Measurements from ENCODE around the gene FXYD1. TPM values are rescaled to one million over a fixed set of nuclear protein-coding genes. Genes with fewer than 3 reads are reported as not detected.

FXYD1 gene
- total and polyA plus RNA-seq, 2 donors (not counting 3 experiments of a cell fraction or from before 2014, with no cell fraction given) = not detected

- ChIA-PET CTCF (interaction anchor here (0.6 to 1.8 kb wide), 4 partner anchors 8 to 60 kb away, joined by 3 to 5 read pairs (median 4); no protein-coding TSS in a partner anchor), POLR2A (no interaction called here)
- BruUV-seq (replicated peaks) = no TSS peak
Measured at GRCh38 chr19:35127871-35128270, 10.8 kb upstream of the FXYD1 start.

More at GRCh38 chr19:35127871-35128270, 10.8 kb upstream of the FXYD1 start:
- TF ChIP-seq MAX (IDR thresholded peaks at IDR 0.05; ENCODE audit: insufficient read depth, insufficient read length) (no peak), MYC (IDR thresholded peaks at IDR 0.05; ENCODE audit: low read depth, low read length) (no peak), POLR2AphosphoS5 (IDR thresholded peaks at IDR 0.05; ENCODE audit: insufficient read depth, low read depth, low read length) (no peak), POLR2A (IDR thresholded peaks at IDR 0.05; ENCODE audit: low read depth, low read length) (no peak), FOS (IDR thresholded peaks at IDR 0.05; ENCODE audit: borderline replicate concordance, insufficient read depth, low read length) (no peak), JUN (IDR thresholded peaks at IDR 0.05; ENCODE audit: borderline replicate concordance, insufficient read depth, insufficient read length, low read depth) (no peak), GATA2 (IDR thresholded peaks at IDR 0.05; ENCODE audit: insufficient read depth, insufficient read length, low read depth, low read length) (no peak), EZH2 (IDR thresholded peaks at IDR 0.05; ENCODE audit: borderline replicate concordance, low read depth, low read length, severe bottlenecking) (no peak)
- TF ChIP-seq, protein P1, sequence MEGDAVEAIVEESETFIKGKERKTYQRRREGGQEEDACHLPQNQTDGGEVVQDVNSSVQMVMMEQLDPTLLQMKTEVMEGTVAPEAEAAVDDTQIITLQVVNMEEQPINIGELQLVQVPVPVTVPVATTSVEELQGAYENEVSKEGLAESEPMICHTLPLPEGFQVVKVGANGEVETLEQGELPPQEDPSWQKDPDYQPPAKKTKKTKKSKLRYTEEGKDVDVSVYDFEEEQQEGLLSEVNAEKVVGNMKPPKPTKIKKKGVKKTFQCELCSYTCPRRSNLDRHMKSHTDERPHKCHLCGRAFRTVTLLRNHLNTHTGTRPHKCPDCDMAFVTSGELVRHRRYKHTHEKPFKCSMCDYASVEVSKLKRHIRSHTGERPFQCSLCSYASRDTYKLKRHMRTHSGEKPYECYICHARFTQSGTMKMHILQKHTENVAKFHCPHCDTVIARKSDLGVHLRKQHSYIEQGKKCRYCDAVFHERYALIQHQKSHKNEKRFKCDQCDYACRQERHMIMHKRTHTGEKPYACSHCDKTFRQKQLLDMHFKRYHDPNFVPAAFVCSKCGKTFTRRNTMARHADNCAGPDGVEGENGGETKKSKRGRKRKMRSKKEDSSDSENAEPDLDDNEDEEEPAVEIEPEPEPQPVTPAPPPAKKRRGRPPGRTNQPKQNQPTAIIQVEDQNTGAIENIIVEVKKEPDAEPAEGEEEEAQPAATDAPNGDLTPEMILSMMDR (IDR thresholded peaks at IDR 0.05; ENCODE audit: extremely low read depth in 1 of 2, insufficient read depth in 1 of 2, low read depth in 1 of 2, low read length in 2 of 2) = no peak
- Histone ChIP-seq H3K4me3 (replicated peaks in 1 of 3; ENCODE audit: insufficient read depth in 1 of 3, low read depth in 1 of 3, low read length in 3 of 3) (no peak overlapping the region), H2AFZ (ENCODE audit: low read depth, low read length) (no peak overlapping the region), H3K4me1 (ENCODE audit: control insufficient read depth, extremely low read depth, insufficient read depth, low read length) (peaks cover 3% of the 10 kb centered on the region), H3K79me2 (ENCODE audit: control insufficient read depth, insufficient read depth, low read length) (no peaks in the 10 kb centered on the region), H3K27me3 (ENCODE audit: control insufficient read depth in 2 of 2, insufficient read depth in 2 of 2, low read length in 2 of 2) (no peaks in the 10 kb centered on the region), H3K9me1 (replicated peaks; ENCODE audit: control insufficient read depth, extremely low read depth, insufficient read depth, low read length) (no peaks in the 10 kb centered on the region), H3K4me2 (ENCODE audit: insufficient read depth, low read length) (no peak overlapping the region), H3K9me3 (replicated peaks; ENCODE audit: control insufficient read depth, insufficient read depth, low read length) (no peaks in the 10 kb centered on the region), H3K36me3 (ENCODE audit: control insufficient read depth in 2 of 2, extremely low read depth in 1 of 2, insufficient read depth in 2 of 2, low read length in 2 of 2) (no peaks in the 10 kb centered on the region), H3K27ac (ENCODE audit: insufficient read depth, low read depth, low read length) (no peak overlapping the region), H4K20me1 (replicated peaks; ENCODE audit: control insufficient read depth, extremely low read depth, insufficient read depth, low read length) (no peaks in the 10 kb centered on the region), H3K9ac (replicated peaks; ENCODE audit: extremely low read depth, insufficient read depth, low read length) (no peak overlapping the region)
- intact Hi-C loops (cut with micrococcal nuclease) (no loop called here), dilution Hi-C loops (cut with MboI; ENCODE audit: extremely low pct_ligation_motif_present, low sequenced_read_pairs) (no loop called here)
- DNase-seq (ENCODE audit: low read depth, low spot score) (no peak), FAIRE-seq (no peak)
